NCI-H748 treated with DMSO at 0.1 percent for 48 hours (cell line): ENCODE measurements around the gene GTF3C6.
"Not testable (repeated sequence)": the region's sequence is repeated elsewhere in the genome, so short reads cannot be mapped to it uniquely, and the experiment has no call there.

Experiments
- DNase-seq: peaks from one replicate; lab custom pipeline; 2025; lab: John Stamatoyannopoulos, UW

The GTF3C6 gene, protein sequence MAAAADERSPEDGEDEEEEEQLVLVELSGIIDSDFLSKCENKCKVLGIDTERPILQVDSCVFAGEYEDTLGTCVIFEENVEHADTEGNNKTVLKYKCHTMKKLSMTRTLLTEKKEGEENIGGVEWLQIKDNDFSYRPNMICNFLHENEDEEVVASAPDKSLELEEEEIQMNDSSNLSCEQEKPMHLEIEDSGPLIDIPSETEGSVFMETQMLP

DNA sequence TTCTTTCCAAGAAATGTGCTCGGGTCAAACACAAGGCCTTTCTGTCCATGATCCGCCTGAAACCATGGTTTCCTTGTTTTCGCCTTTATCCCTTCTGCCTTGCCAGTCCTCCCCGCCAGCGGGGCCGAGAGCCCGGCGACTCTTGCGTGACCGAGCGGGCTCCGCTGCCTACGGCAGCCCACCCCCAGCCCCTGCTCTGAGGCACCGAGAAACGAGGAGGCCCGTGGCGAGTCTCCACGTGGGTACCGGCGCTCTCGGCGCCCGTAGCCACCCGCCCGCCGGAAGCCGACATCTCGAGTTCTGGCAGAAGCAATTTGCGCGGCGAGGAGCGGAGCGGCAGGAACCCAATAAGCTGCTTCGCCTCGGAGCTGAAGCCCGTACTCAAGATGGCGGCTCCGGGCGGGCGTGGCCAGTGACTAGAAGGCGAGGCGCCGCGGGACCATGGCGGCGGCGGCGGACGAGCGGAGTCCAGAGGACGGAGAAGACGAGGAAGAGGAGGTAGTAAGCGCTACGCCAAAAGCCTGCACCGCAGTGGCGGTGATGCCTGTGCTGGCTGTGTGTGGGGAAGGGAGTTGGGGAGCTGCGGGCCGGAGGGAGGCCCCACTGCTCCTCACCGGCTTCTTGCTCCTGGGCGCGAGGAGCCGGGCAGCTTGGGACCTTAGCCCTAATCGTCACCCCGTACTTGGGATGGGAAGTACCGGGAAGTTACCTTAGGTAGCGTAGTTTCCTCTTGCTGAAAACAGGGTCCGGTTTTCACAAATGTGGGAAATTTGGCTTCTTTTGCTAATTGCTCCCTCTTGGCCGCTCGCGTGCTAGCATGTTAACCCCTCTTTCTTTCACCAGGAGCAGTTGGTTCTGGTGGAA, at the start of gene GTF3C6:
TSS of gene GTF3C6 (plus strand) at position 378 of the 864 bp plus-strand sequence. CDS start at position 442, 64 bp downstream.
- DNase-seq = peak; percentile 81

DNA sequence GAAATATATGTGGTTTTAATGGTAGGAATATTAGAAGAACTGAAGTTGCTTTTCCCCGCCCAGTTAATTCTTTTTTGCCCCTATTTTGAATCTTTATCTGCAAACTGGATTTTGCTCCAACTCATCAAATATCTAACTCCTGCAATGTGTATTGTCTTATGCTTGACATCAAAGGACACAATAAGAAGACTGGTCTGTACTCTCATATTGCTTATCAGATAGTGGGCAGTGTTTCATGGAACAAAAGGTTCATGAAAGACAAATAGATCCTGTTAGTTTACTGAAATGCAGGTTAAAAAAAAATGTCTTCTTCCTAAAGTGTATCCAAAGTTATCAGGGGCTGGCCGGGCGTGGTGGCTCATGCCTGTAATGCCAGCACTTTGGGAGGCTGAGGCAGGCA, 27.7 kb upstream of the GTF3C6 start:
- DNase-seq = no peak

DNA sequence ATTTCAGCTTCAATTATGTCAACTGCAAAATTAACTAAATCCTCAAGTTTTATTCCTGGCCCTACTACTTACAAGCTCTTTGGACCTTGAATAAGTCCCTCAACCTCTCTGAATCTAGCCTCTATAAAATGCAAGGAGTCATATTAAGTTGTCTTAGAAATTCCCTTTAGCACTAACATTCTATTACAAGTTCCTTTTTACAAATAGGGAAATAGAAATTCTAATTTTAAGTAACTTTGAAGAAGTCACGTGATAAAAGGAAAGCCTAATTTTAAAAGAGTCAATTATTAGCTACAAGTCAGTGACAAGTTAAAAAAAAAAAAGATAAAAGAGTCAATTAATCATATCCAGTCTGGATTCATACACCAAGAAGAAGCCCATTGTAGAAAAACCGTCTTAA, 24.6 kb upstream of the GTF3C6 start:
- no peak for DNase-seq

DNA sequence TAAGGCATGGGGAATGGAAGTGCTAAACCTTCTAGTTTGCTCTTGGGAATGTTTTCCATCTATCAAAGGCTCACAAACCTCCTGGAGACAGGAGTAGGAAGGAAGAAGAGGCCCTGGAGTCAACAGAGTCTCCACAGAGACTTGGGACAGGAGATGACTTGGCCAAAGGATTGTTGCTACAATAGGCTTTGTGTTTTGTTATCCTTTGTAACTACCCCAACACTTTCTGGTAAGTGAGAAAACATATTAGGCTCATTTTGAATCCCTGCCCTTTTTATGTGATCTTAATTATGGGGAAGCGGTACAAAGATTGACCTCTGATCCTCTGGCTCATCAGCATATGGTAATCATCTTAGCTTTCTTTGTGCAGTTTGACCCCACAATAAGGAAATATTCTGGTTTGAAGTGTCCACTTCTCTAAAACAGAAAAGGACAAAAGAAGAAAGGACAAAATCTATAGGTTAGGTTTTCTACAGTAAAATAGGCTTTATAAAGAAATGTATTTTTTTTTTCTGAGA, 24.1 kb upstream of the GTF3C6 start:
- no peak for DNase-seq

DNA sequence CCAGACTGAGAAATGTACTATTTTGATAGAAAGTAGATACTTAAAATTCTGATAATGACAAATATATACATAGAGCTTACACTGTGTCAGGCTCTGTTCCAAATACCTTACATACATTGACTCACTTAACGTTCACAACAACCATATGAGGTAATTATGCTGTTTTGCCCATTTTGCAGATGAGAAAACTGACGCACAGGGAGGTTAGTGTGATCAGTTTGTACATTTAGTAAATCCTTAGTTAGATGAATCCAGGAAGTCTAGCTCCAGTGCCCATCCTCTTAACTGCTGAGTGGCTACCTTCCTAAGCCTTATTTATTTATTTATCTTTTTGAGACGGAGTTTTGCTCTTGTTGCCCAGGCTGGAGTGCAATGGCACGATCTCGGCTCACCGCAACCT, 23.3 kb upstream of the GTF3C6 start:
- DNase-seq = no peak

DNA sequence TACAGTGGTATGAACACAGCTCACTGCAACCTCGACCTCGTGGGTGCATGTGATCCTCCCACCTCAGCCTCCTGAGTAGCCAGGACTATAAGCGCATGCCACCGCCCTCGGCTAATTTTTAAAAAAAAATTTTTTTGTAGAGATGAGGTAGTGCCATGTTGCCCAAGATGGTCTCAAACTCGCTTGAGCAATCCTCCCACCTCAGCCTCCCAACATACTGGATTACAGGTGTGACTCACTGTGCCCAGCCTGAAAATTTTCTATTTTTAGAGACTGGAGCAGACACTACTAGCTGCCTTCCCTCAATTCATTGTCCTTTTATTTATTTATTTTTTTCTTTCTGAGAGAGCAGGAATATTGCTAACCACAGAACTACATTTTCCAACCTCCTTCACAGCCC, 20.3 kb upstream of the GTF3C6 start:
- DNase-seq = no peak

DNA sequence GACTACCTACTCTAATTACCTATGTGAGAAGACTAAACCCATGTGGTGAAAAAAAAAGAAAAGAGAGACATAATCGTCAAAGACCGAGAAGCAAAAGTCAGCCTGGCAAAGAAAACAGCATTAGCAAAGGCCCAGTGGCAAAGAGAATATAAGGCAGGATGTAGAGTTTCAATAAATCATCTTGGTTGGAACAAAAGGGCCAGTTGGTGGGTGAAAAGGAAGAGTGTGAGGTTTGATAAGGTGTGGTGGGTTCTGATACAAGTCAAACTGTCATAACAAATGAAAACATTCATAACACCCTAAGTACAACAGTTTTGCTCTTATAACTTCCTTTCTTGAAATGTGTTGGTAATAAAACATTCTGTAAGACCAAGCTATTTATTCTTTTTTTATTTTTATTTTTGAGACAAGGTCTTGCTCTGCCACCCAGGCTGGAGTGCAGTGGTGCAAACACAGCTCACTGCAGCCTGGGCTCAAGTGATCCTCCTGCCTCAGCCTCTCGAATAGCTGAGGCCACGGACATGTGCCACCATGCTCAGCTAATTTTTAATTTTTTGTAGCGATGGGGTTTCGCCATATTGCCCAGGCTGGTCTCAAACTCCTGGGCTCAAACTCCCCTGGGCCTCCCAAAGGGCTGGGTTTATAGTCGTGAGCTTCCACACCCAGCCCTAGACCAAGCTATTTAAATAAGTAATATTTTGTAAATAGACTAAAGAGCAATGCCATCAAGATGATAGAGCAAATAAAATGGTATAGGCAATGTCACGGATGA, 18.9 kb upstream of the GTF3C6 start:
- no peak for DNase-seq

DNA sequence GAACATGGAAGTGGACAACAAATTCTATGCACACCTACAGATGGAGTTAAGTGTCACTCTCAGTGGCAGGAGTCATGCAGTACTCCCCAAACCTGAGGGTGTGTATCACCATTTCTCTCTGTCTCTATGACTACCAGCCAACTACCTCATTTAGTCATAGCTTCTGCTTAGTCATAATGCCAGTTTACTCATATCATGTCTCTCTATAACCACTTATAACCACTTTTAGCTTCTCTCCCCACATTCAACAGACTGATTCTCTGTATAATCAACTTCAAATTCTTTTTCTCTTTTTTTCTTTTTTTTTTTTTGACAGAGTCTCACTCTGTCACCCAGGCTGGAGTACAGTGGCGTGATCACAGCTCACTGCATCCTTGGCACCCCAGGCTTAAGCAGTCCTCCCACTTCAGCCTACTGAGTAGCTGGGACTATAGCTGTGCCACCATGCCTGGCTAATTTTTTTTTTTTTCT, 13.8 kb upstream of the GTF3C6 start:
- DNase-seq = no peak

DNA sequence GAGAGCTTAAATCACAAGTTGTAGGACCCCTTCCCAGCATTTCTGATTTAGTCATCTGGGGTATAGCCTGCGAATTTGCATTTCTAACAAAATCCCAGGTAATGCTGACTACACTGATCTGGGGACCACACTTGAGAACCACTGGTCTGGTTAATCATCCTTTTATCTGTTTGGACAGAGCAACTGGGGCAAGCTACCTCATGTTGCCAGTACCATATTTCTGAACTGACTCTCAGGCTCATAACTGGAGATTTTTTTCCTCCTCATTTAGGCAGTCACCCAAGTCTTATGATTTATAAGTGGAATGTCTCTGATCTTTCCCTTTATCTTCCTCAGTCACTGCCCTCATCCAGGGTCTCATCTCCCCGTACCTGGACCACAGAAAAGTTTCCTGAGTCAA, 12.0 kb upstream of the GTF3C6 start:
- DNase-seq = no peak

DNA sequence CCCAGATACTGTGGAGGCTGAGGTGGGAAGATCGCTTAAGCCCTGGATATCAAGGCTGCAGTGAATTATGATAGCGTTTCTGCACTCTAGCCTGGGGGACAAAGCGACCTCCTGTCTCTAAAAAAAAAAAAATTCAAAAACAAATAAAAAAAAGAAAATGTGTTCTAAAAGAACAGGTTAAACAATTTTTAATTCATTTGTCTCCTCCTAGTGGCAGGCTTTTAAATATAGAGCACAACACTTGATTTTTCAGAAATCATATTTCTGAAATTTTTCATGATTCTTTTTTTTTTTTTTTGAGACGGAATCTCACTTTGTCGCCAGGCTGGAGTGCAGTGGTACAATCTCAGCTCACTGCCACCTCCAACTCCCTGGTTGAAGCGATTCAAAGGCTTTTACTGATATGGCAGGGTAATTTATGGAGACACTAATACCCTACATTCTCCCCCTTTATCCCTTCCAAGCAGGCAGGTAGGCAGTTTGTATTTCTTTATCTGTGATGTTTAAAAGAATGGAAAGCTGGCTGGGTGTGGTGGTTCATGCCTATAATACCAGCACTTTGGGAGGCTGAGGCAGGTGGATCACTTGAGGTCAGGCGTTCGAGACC, 8.7 kb upstream of the GTF3C6 start:
- no peak for DNase-seq

DNA sequence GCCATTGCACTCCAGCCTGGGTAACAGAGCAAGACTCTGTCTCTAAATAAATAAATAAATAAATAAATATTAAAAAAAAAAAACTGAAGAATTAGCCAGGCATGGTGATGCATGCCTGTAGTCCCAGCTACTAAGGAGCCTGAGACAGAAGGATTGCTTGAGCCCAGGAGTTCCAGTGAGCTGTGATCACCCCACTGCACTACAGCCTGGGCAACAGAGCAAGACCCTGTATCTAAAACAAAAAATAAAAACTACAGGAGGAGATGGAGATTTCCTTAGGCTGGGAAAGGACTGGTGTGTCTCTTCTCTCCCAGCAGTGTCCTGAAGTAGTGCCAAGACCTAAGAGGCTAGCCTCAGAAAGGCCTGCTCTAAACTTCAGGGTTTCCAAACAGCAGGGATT, 8.1 kb upstream of the GTF3C6 start:
- no peak for DNase-seq

DNA sequence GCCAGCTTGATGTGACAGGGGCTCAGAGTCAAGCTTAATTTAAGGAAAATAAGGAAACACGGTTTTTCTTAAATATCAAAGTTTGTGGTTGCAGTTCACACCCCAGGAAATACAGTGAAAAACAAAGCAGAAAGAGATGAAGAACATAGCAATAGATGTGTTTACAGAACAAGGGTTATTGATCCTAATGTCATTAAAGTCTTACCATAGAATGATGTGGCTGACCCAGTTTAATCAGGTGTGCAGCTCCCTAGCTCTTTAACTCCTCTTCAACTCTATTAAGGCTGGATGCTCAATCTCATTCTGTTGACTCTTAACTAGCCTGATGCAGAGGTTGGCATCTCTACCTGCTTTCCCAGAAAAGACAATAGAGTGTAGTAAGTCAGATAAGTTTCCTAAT, 7.5 kb upstream of the GTF3C6 start:
- no peak for DNase-seq

DNA sequence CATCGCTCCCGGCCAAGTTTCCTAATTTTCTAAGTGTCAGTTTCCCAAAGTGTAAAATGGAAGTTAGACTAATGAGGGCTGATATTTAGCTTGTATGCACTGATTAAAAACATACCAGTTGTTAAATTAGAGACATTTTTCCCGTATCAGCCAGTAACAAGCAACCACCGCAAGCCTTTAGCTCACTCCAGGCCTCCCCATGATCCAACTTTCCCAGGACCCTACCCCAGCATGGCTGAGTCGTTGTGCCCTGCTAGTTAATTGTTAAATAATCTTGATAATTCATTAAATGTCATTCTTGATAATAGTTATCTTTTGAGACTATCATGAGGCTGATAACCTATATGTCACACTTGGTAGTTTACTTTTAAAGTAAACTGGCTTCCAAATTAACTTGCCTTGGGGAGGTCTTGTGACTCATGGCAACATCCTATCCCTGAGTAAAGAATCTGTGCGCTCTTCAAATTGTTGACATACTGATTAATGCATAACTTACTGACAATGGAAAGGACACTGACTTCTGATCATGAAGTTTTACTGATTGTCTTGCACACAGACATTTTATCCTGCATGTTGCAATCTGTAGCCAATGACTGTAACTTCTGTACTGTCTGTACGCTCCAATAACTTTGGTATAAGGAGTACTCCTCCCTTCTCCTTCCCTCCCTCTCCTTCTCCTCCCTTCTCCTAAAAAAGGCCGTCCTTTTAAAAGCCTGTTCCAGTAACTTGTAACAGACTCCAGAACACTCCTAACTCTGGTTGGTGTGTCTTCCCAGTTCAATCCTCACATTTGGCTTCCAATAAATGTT, 6.3 kb upstream of the GTF3C6 start:
- no peak for DNase-seq

DNA sequence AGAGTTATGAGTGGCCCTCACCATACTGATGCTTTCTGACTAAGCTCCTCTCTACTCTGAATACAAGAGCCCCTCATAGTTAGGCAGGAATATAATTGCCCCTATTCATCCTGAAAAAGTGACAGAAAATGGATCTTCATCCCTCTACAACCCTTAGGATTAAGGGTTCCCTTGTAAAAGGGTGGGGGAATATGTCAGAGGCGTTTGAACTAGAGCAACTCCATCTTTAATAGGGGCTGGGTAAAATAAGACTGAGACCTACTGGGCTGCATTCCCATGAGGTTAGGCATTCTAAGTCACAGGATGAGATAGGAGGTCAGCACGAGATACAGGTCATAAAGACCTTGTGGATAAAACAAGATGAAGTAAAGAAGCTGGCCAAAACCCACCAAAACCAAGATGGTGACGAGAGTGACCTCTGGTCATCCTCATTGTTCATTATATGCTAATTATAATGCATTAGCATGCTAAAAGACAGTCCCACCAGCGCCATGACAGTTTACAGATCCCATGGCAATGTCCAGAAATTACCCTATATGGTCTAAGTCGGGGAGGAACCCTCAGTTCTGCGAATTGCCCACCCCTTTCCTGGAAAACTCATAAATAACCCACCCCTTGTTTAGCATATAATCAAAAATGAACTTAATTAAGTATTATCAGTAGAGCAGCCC, 4.7 kb upstream of the GTF3C6 start:
- DNase-seq = no peak

DNA sequence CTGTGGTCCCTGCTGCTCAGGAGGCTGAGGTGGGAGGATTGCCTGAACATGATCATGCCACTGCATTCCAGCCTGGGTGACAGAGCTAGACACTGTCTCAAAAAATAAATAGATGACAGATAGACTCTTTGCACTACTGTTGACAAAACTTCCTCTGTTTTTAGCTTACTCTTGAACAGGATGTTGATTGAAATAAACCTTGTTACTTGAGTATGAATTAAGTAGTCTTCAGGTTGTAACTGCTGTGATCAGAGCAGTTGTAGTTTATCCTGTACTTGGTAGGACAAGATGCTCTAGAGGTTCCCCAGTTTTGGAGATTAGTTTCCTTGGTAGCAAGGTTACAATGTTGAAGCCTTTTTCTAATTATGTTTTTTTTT, 1.5 kb downstream of the GTF3C6 start:
- no peak for DNase-seq

DNA sequence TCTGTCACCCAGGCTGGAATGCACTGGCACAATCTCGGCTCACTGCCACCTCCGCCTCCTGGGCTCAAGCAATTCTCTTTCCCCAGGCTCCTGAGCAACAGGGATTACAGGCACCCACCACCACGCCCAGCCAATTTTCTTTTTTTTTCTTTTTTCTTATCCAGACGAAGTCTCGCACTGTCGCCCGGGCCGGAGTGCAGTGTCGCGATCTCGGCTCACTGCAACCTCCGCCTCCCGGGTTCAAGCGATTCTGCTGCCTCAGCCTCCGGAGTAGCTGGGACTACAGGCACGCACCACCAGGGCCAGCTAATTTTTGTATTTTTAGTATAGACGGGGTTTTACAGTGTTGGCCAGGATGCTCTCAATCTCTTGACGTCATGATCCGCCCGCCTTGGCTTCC, 4.1 kb downstream of the GTF3C6 start:
- DNase-seq = not testable (repeated sequence)

DNA sequence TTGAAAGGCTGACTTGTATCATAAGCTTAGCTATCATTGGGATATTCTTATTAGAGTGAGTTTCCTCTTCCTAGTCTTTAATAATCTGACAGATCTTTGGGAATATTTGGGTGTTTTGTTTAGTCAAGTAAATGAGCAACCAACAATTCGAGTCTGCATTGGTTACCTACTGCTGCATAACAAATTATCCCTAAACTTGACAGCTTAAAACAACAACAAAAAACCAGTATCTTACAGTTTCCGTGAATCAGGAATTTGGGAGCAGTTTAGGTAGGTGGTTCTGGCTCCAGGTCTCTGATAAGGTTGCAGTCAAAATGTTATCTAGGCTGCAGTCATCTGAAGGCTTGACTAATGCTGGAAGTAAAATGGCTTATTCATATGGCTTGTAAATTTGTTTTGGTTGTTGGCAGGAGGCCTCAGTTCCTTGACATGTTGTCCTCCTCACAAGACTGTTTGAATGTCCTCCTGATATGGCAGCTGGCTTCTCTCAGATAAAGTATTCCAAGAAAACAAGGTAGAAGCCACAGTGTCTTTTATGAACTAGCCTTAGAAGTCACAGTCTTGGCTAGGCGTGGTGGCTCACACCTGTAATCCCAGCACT, 7.2 kb downstream of the GTF3C6 start:
- DNase-seq = no peak

DNA sequence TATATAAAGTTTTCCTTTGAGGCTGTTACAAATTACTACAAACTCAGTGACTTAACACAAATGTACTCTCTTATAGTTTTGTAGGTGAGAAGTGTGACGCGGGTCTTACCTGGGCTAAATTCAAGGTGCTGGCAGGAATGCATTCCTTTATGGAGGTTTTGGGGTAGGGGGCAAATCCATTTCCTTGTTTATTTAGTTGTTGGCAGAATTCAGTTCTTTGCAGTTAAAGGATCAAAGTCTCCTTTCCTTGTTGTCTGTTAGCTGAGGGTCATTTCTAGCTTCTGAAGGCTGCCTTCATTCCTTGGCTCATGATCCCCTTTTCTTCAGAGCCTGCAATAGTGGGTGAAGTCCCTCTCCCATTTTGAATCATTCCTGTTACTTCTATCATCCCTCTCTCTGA, 10.2 kb downstream of the GTF3C6 start:
- DNase-seq = not testable (repeated sequence)

DNA sequence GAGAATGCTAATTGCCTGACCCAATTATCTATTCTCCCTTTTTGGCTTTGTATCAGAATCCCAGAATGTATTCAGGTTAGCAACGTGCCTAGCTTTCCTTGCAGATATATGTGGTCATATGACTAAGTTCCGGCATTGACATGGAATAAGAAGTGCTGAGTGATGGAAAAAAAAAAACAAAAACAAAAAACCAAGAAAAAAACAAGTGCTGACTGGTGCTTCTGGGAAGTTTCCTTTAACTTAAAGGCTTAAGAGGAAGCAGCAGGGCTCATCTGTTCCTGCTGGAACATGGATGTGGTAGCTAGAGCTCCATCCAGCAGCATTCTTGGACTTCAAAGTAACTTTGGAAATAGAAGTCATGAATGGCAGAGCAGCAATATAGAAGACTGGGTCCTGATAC, 13.0 kb downstream of the GTF3C6 start:
- no peak for DNase-seq

DNA sequence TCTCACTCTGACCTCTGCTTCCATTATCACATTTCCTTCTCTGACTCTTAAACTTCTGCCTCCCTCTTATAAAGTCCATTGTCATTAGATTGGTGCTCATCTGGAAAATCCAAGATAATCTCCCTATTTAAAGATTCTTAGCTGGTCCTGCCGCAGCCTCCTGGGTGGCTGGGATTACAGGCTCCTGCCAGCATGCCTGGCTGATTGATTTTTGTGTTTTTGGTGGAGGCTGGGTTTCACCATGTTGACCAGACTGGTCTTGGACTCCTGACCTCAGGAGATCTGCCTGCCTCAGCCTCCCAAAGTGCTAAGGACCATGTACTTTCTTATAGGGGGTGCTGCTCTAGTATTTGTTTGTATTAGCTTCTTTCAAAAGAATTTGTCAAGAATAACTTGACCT, 18.1 kb downstream of the GTF3C6 start:
- no peak for DNase-seq
